Measurements from ENCODE around the gene RANBP17. TPM values are rescaled to one million over a fixed set of nuclear protein-coding genes. Genes with fewer than 3 reads are reported as not detected.

The RANBP17 gene
- total RNA-seq, 1 donor from 2014 or later, result 32.8 TPM

DNA sequence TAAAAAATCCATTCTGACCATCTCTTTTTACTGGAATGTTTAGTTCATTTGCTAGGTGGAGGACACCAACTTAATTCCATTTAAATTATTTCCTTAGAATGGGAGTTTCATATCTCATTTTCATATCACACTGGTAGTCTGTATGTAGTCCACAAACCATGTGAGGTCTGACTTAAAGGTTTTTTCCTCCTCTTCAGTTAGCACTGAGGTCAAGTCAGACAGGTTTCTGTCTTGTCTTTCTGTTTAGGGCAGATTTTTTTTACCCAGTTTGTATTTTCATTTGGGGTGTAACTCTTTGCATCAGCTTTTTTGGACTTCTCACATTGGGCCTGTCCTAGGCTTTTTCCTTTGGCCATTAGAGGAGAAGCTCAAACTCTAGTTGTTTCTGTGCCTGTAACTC lies 75.3 kb downstream of the RANBP17 start:
- H3K4me1 Mint-ChIP-seq (ENCODE audit: low read depth), result no peaks in the 10 kb centered on the region
- H3K27ac Mint-ChIP-seq, result no peak overlapping the region
- H3K36me3 Mint-ChIP-seq (ENCODE audit: insufficient read depth), result peaks cover 16% of the 10 kb centered on the region
- no peaks in the 10 kb centered on the region for H3K27me3 Mint-ChIP-seq
- TF ChIP-seq, protein P1, sequence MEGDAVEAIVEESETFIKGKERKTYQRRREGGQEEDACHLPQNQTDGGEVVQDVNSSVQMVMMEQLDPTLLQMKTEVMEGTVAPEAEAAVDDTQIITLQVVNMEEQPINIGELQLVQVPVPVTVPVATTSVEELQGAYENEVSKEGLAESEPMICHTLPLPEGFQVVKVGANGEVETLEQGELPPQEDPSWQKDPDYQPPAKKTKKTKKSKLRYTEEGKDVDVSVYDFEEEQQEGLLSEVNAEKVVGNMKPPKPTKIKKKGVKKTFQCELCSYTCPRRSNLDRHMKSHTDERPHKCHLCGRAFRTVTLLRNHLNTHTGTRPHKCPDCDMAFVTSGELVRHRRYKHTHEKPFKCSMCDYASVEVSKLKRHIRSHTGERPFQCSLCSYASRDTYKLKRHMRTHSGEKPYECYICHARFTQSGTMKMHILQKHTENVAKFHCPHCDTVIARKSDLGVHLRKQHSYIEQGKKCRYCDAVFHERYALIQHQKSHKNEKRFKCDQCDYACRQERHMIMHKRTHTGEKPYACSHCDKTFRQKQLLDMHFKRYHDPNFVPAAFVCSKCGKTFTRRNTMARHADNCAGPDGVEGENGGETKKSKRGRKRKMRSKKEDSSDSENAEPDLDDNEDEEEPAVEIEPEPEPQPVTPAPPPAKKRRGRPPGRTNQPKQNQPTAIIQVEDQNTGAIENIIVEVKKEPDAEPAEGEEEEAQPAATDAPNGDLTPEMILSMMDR (IDR thresholded peaks at IDR 0.05; ENCODE audit: unreplicated experiment), result no peak
- peaks cover 14% of the 10 kb centered on the region for H3K9me3 Mint-ChIP-seq (ENCODE audit: low read depth)
- no peak for DNase-seq (ENCODE audit: low spot score, unreplicated experiment)
- H3K4me3 Mint-ChIP-seq (ENCODE audit: low read depth), result no peak overlapping the region

DNA sequence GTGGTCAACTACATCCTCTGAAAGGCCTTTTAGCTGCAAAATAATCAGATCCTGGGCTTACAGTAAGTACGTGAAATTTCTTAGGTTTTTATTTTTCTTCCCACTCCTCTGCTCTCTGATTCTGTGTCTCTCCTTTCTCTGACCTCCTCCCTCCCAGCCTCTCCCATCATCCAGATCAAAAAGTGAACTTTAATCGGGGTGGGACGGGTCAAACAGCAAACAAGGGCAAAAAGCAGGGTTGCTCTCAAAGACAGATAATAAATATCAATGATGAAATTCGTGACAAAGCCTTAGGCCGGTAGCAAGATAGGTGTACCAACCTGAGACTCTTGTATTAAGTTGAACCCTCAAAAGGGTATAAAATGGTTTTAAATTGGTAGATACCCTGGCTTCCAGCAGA lies 76.1 kb downstream of the RANBP17 start:
- H3K27ac Mint-ChIP-seq, result no peak overlapping the region
- peaks cover 16% of the 10 kb centered on the region for H3K36me3 Mint-ChIP-seq (ENCODE audit: insufficient read depth)
- H3K4me3 Mint-ChIP-seq (ENCODE audit: low read depth), result no peak overlapping the region
- no peaks in the 10 kb centered on the region for H3K4me1 Mint-ChIP-seq (ENCODE audit: low read depth)
- DNase-seq (ENCODE audit: low spot score, unreplicated experiment), result no peak
- no peaks in the 10 kb centered on the region for H3K27me3 Mint-ChIP-seq
- H3K9me3 Mint-ChIP-seq (ENCODE audit: low read depth), result peaks cover 14% of the 10 kb centered on the region
- TF ChIP-seq, protein P1 (IDR thresholded peaks at IDR 0.05; ENCODE audit: unreplicated experiment), result no peak

DNA sequence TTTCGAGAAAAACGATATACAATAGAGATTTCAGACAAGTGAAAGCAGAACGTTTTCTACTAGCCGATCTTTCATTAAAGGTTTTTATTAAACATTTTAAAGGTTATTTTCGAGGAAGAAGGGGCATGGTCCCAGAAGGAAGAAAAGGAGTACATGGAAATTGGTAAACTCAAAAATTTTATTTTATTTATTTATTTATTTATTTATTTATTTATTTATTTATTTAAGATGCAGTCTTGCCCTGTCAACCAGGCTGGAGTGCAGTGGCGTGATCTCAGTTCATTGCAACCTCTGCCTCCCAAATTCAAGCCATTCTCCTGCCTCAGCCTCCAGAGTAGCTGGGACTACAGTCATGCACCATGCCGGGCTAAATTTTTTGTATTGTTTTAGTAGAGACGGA lies 77.4 kb downstream of the RANBP17 start:
- H3K4me3 Mint-ChIP-seq (ENCODE audit: low read depth), result no peak overlapping the region
- no peaks in the 10 kb centered on the region for H3K4me1 Mint-ChIP-seq (ENCODE audit: low read depth)
- peaks cover 12% of the 10 kb centered on the region for H3K36me3 Mint-ChIP-seq (ENCODE audit: insufficient read depth)
- TF ChIP-seq, protein P1 (IDR thresholded peaks at IDR 0.05; ENCODE audit: unreplicated experiment), result no peak
- no peak for DNase-seq (ENCODE audit: low spot score, unreplicated experiment)
- H3K27me3 Mint-ChIP-seq, result no peaks in the 10 kb centered on the region
- H3K9me3 Mint-ChIP-seq (ENCODE audit: low read depth), result peaks cover 9% of the 10 kb centered on the region
- H3K27ac Mint-ChIP-seq, result no peak overlapping the region

DNA sequence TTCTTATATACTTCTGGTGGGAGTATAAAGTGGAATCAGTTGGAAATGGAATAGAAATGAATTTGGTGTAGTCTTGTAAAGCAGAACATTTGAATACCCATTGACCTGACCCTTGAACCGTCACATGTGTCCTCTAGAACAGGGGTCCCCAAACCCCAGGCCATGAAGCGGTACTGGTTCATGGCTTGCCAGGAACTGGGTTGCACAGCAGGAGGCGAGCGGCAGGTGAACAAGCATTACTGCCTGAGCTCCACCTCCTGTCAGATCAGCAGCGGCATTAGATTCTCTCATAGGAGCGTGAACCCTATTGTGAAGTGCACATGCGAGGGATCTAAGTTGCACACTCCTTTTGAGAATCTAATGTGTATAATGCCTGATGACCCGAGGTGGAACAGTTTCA lies 80.0 kb downstream of the RANBP17 start:
- H3K9me3 Mint-ChIP-seq (ENCODE audit: low read depth), result peaks cover 4% of the 10 kb centered on the region
- no peak for DNase-seq (ENCODE audit: low spot score, unreplicated experiment)
- H3K4me1 Mint-ChIP-seq (ENCODE audit: low read depth), result peaks cover 11% of the 10 kb centered on the region
- no peaks in the 10 kb centered on the region for H3K27me3 Mint-ChIP-seq
- no peak overlapping the region for H3K27ac Mint-ChIP-seq
- TF ChIP-seq, protein P1 (IDR thresholded peaks at IDR 0.05; ENCODE audit: unreplicated experiment), result no peak
- no peak overlapping the region for H3K4me3 Mint-ChIP-seq (ENCODE audit: low read depth)
- peaks cover 7% of the 10 kb centered on the region for H3K36me3 Mint-ChIP-seq (ENCODE audit: insufficient read depth)

DNA sequence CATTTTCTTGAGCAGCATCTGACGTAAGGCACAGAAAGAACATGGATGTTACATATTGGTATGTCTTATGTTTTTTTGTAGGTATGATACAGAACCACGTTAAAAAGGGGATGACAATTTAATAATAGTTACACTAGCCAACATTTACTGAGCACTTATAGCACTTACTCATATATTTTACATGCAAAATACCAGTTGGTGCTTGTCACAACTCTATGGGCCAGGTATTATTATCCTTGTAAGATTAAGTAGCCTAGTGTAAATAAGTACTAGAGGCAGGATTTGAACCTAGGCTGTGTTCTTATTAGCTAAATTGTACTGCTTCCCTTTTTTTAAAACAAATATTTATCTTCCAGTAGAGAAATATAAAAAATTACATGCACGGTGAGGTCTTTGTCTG lies 83.5 kb downstream of the RANBP17 start:
- Mint-ChIP-seq H3K4me3 (ENCODE audit: low read depth) (no peak overlapping the region), H3K9me3 (ENCODE audit: low read depth) (no peaks in the 10 kb centered on the region), H3K36me3 (ENCODE audit: insufficient read depth) (no peaks in the 10 kb centered on the region), H3K27me3 (no peaks in the 10 kb centered on the region), H3K27ac (no peak overlapping the region), H3K4me1 (ENCODE audit: low read depth) (peaks cover 14% of the 10 kb centered on the region)
- no peak for DNase-seq (ENCODE audit: low spot score, unreplicated experiment)
- TF ChIP-seq, protein P1 (IDR thresholded peaks at IDR 0.05; ENCODE audit: unreplicated experiment), result no peak

Data from progenitor cell of endocrine pancreas (in vitro differentiated cells).